Panc1 (cell line): ENCODE results near the gene ZFR2.

Experiments
- POLR2AphosphoS5 ChIP-seq: IDR thresholded peaks from 2 replicates; pipeline ENCODE4 v1.6.1; 2012; ENCODE audit warnings: mild to moderate bottlenecking, low read depth, low read length, moderate library complexity
- SIN3A ChIP-seq: IDR thresholded peaks from 2 replicates; pipeline ENCODE4 v1.6.1; 2012; ENCODE audit warnings: low read depth, mild to moderate bottlenecking, low read length, moderate library complexity, borderline replicate concordance; ENCODE audit not compliant: insufficient read depth
- TF ChIP-seq, protein P1 (sequence below): fragments of 450-650 bp; IDR thresholded peaks from 2 replicates; pipeline ENCODE4 v1.5.1; 2017; ENCODE audit warnings: mild to moderate bottlenecking

GRCh38 chr19:3836887-3837286 lies 32.0 kb downstream of the ZFR2 start:
- TF ChIP-seq SIN3A (no peak), POLR2AphosphoS5 (no peak)
- TF ChIP-seq, protein P1, sequence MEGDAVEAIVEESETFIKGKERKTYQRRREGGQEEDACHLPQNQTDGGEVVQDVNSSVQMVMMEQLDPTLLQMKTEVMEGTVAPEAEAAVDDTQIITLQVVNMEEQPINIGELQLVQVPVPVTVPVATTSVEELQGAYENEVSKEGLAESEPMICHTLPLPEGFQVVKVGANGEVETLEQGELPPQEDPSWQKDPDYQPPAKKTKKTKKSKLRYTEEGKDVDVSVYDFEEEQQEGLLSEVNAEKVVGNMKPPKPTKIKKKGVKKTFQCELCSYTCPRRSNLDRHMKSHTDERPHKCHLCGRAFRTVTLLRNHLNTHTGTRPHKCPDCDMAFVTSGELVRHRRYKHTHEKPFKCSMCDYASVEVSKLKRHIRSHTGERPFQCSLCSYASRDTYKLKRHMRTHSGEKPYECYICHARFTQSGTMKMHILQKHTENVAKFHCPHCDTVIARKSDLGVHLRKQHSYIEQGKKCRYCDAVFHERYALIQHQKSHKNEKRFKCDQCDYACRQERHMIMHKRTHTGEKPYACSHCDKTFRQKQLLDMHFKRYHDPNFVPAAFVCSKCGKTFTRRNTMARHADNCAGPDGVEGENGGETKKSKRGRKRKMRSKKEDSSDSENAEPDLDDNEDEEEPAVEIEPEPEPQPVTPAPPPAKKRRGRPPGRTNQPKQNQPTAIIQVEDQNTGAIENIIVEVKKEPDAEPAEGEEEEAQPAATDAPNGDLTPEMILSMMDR = no peak
